ENCODE results near the gene PTPRN2.

DNA sequence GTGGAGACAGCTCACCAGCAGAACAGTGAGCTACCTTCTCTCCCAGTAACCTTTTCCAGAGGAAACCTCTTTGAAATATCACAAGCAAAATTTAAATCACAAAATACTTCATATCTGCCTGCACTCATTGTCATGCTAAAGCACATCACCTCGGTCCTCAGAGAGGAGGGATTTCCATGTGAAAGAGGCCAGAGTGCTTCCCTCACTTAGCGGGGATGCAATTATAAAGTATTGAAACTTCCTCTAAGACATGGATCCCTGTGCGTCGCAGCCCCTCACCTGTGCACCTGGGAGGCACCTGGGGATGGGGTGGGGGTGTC lies 792.9 kb downstream of the PTPRN2 start:
- TF ChIP-seq, protein P1, sequence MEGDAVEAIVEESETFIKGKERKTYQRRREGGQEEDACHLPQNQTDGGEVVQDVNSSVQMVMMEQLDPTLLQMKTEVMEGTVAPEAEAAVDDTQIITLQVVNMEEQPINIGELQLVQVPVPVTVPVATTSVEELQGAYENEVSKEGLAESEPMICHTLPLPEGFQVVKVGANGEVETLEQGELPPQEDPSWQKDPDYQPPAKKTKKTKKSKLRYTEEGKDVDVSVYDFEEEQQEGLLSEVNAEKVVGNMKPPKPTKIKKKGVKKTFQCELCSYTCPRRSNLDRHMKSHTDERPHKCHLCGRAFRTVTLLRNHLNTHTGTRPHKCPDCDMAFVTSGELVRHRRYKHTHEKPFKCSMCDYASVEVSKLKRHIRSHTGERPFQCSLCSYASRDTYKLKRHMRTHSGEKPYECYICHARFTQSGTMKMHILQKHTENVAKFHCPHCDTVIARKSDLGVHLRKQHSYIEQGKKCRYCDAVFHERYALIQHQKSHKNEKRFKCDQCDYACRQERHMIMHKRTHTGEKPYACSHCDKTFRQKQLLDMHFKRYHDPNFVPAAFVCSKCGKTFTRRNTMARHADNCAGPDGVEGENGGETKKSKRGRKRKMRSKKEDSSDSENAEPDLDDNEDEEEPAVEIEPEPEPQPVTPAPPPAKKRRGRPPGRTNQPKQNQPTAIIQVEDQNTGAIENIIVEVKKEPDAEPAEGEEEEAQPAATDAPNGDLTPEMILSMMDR (conservative IDR thresholded peaks at IDR 0.05 in 1 of 2, IDR thresholded peaks at IDR 0.05 in 1 of 2; ENCODE audit: extremely low read depth in 1 of 2, insufficient read depth in 1 of 2, low read depth in 1 of 2, low read length in 2 of 2), result no peak
- TF ChIP-seq EZH2 (IDR thresholded peaks at IDR 0.05; ENCODE audit: borderline replicate concordance, low read length), result no peak

Measured in mammary epithelial cell (primary cell).